ENCODE measurements around the gene WDR37.
A peak's percentile ranks its signal among the peaks of the same experiment; 100 is the strongest.

WDR37 gene

DNA sequence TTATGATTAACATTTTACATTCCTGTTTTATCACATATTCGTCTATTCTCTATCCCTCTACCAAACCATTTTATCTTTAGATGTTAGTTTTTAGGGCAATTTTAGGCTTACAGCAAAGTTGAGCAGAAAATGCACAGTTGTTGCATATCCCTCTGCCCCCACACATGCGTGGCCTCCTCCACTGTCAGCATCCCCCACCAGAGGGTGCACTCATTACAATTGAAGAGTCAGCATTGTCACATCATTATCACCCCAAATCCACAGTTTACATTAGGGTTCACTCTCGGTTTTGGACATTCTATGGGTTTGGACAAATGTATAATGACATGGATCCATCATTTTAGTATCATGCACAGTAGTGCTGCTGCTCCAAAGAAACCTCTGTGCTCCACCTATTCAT, 86.4 kb downstream of the WDR37 start:
- Histone ChIP-seq H3K4me1 (ENCODE audit: control insufficient read depth, insufficient read depth, low read length, poor library complexity, severe bottlenecking) (no peaks in the 10 kb centered on the region), H3K36me3 (ENCODE audit: control insufficient read depth, insufficient read depth, low read length) (no peaks in the 10 kb centered on the region), H3K27ac (ENCODE audit: insufficient read depth, low read length, poor library complexity, severe bottlenecking) (no peak overlapping the region), H3K4me3 (ENCODE audit: insufficient read depth, low read depth, low read length, poor library complexity, severe bottlenecking) (no peak overlapping the region), H3K9me3 (ENCODE audit: control insufficient read depth, low read length) (no peaks in the 10 kb centered on the region), H3K27me3 (replicated peaks; ENCODE audit: control insufficient read depth, insufficient read depth, low read length, poor library complexity, severe bottlenecking) (no peaks in the 10 kb centered on the region)
- no peak for DNase-seq

GRCh38 chr10:1147810-1148209, 91.6 kb downstream of the WDR37 start:
- Histone ChIP-seq H3K4me1 (ENCODE audit: control insufficient read depth, insufficient read depth, low read length, poor library complexity, severe bottlenecking) (no peaks in the 10 kb centered on the region), H3K27ac (ENCODE audit: insufficient read depth, low read length, poor library complexity, severe bottlenecking) (no peak overlapping the region), H3K27me3 (replicated peaks; ENCODE audit: control insufficient read depth, insufficient read depth, low read length, poor library complexity, severe bottlenecking) (no peaks in the 10 kb centered on the region), H3K4me3 (ENCODE audit: insufficient read depth, low read depth, low read length, poor library complexity, severe bottlenecking) (no peak overlapping the region), H3K36me3 (ENCODE audit: control insufficient read depth, insufficient read depth, low read length) (no peaks in the 10 kb centered on the region), H3K9me3 (ENCODE audit: control insufficient read depth, low read length) (no peaks in the 10 kb centered on the region)
- no peak for DNase-seq

GRCh38 chr10:1148855-1149605, 92.8 kb downstream of the WDR37 start:
- Histone ChIP-seq H3K4me3 (ENCODE audit: insufficient read depth, low read depth, low read length, poor library complexity, severe bottlenecking) (no peak overlapping the region), H3K9me3 (ENCODE audit: control insufficient read depth, low read length) (no peaks in the 10 kb centered on the region), H3K36me3 (ENCODE audit: control insufficient read depth, insufficient read depth, low read length) (no peaks in the 10 kb centered on the region), H3K27ac (ENCODE audit: insufficient read depth, low read length, poor library complexity, severe bottlenecking) (no peak overlapping the region), H3K27me3 (replicated peaks; ENCODE audit: control insufficient read depth, insufficient read depth, low read length, poor library complexity, severe bottlenecking) (no peaks in the 10 kb centered on the region), H3K4me1 (ENCODE audit: control insufficient read depth, insufficient read depth, low read length, poor library complexity, severe bottlenecking) (no peaks in the 10 kb centered on the region)
- DNase-seq: no peak

DNA sequence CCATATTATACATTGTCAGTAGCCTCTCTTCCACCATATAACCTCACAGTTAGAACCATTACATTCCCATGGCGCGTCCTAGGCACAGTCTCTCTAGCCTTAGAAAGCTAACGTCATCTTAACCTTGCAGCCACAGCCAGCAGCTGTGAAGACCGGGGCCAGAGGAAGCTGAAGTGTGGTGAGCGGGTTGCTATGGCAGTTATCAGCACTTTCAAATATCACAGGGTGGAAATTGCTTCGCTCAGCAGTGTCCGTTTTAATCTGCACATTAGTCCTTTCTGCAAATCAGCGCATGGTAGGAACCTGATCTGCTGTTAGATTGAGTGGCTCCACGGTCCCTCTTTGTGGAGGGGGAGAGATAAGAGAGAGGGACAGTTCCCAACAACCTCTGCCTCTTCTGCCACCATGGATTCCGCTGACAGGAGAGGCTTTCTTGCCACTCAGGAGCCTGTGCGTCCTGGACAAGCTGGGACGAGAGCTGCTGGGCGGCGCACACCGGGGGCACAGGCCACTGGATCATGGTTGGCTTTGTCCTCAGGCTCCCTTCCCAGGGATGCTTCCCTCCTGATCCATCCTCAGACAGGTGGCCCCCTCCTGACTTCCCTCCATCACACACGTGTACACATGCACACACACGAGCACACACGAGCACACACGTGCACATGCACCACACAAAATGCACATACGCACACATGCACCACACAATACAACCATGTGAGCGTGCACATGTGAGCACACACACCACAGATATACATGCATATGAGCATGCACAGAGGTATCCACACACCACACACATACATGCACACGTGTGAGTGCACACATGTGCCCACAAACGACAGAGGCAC, 93.8 kb downstream of the WDR37 start:
- H3K4me3 ChIP-seq (ENCODE audit: insufficient read depth, low read depth, low read length, poor library complexity, severe bottlenecking): no peak overlapping the region
- H3K27me3 ChIP-seq (replicated peaks; ENCODE audit: control insufficient read depth, insufficient read depth, low read length, poor library complexity, severe bottlenecking): no peaks in the 10 kb centered on the region
- H3K4me1 ChIP-seq (ENCODE audit: control insufficient read depth, insufficient read depth, low read length, poor library complexity, severe bottlenecking): no peaks in the 10 kb centered on the region
- H3K9me3 ChIP-seq (ENCODE audit: control insufficient read depth, low read length): no peaks in the 10 kb centered on the region
- H3K27ac ChIP-seq (ENCODE audit: insufficient read depth, low read length, poor library complexity, severe bottlenecking): no peak overlapping the region
- no peaks in the 10 kb centered on the region for H3K36me3 ChIP-seq (ENCODE audit: control insufficient read depth, insufficient read depth, low read length)
- DNase-seq: peak in 1 of 3 donors; percentile 28

DNA sequence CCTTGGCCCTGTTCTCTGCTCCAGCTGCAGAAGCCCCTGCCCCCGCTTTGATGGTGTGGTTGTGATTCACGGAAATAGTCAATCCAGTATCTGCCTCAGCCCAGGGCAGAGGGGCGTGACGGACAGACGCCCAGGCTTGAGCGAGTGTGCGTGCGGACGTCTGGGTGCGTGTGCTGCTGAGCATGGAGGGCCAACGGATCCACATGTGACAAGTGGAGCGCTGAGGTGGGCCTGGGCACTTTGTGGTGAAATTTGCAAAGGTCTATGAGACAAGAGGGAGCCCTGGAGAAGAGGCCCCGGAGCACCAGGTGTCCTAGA, 94.4 kb downstream of the WDR37 start:
- H3K36me3 ChIP-seq (ENCODE audit: control insufficient read depth, insufficient read depth, low read length): no peaks in the 10 kb centered on the region
- H3K4me1 ChIP-seq (ENCODE audit: control insufficient read depth, insufficient read depth, low read length, poor library complexity, severe bottlenecking): no peaks in the 10 kb centered on the region
- H3K9me3 ChIP-seq (ENCODE audit: control insufficient read depth, low read length): no peaks in the 10 kb centered on the region
- DNase-seq: no peak
- no peaks in the 10 kb centered on the region for H3K27me3 ChIP-seq (replicated peaks; ENCODE audit: control insufficient read depth, insufficient read depth, low read length, poor library complexity, severe bottlenecking)
- no peak overlapping the region for H3K4me3 ChIP-seq (ENCODE audit: insufficient read depth, low read depth, low read length, poor library complexity, severe bottlenecking)
- H3K27ac ChIP-seq (ENCODE audit: insufficient read depth, low read length, poor library complexity, severe bottlenecking): no peak overlapping the region

DNA sequence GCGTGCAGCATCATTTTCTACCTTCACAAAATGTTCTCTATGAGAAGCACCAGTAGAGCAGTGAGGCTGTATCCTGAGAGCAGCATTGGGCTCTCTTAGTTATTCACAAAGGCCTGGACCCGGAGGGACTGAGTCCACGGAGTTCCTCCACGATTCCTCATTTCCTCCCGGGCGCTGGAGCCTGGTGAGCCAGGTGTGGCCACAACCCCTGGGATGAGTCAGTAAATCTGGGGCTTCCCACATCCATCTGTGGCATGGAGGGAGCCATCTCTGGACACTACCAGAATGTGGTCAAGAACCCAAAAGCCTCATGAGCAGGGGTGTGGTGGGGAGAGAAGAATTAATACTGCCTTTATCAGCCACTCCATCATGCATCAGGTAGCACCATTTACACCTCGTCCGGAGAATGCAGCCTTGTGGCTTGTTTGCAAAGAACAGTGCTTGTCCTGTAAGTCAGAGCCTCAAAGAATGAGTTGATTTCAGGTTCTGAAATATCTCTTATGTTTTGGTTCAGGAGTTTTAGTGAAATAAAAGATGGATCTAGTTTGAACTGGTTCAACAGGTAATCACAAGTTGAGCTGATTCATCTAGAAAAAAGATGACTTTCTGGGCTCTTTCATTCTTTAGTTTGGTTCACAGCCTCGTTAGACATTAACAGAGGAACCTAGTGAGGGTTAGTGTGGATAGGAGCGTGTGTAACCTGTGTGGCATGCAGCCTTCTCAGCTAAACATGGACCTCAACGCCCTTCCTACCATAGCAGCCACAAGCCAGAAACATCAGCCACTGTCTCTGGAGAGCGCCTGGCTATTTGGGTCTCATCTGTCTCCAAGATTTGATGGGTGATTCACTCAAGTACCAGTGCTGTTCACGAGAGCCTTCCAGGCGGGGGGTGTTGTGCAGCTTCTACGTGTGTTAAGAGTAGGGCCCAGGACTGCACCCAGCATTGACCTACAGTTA, 95.2 kb downstream of the WDR37 start:
- DNase-seq: no peak
- no peak overlapping the region for H3K27ac ChIP-seq (ENCODE audit: insufficient read depth, low read length, poor library complexity, severe bottlenecking)

DNA sequence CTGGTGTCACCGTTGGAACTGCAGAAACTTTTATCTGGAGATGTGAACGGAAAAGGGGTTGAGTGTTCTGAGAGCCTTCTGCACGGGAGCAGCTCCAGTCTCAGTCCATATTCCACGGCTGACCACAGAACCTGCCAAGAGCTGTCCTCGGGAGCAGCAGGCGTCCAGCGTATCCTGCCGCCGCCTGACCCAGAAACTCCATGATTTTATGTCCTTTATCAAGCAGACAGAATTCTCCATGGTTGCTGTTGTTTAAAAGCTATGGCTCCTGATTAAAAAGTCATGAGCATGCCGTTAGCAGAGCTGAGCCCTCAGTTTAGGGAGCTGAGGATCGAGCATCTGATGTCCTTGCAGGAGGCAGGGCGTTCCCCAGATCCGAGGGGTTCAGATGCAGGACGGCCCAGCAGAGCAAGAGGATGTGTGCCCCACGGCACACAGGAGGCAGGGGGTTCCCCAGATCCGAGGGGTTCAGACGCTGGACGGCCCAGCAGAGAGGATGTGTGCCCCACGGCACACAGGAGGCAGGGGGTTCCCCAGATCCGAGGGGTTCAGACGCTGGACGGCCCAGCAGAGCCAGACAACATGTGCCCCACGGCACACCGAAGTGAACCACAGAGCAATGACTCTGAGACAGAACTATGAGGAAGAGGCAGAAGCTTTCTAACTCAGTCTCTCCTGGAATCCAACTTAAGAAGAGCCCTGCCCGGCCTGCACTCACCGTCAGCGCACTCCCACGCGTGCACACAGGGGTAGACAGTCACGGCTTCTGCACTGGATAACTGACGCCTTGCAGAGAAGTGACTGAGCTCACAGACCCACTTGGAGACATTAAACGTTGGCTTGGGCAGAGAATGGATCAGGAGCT, 96.4 kb downstream of the WDR37 start:
- DNase-seq: no peak
- Histone ChIP-seq H3K9me3 (ENCODE audit: control insufficient read depth, low read length) (no peaks in the 10 kb centered on the region), H3K27ac (ENCODE audit: insufficient read depth, low read length, poor library complexity, severe bottlenecking) (no peak overlapping the region), H3K27me3 (replicated peaks; ENCODE audit: control insufficient read depth, insufficient read depth, low read length, poor library complexity, severe bottlenecking) (no peaks in the 10 kb centered on the region), H3K4me1 (ENCODE audit: control insufficient read depth, insufficient read depth, low read length, poor library complexity, severe bottlenecking) (no peaks in the 10 kb centered on the region), H3K4me3 (ENCODE audit: insufficient read depth, low read depth, low read length, poor library complexity, severe bottlenecking) (no peak overlapping the region), H3K36me3 (ENCODE audit: control insufficient read depth, insufficient read depth, low read length) (no peaks in the 10 kb centered on the region)

More for the DNA sequence above, 95.2 kb downstream of the WDR37 start:
- no peaks in the 10 kb centered on the region for H3K9me3 ChIP-seq (ENCODE audit: control insufficient read depth, low read length)
- no peaks in the 10 kb centered on the region for H3K36me3 ChIP-seq (ENCODE audit: control insufficient read depth, insufficient read depth, low read length)
- no peak overlapping the region for H3K4me3 ChIP-seq (ENCODE audit: insufficient read depth, low read depth, low read length, poor library complexity, severe bottlenecking)
- H3K27me3 ChIP-seq (replicated peaks; ENCODE audit: control insufficient read depth, insufficient read depth, low read length, poor library complexity, severe bottlenecking): no peaks in the 10 kb centered on the region
- no peaks in the 10 kb centered on the region for H3K4me1 ChIP-seq (ENCODE audit: control insufficient read depth, insufficient read depth, low read length, poor library complexity, severe bottlenecking)

GRCh38 chr10:1153251-1153763, 97.1 kb downstream of the WDR37 start:
- H3K27me3 ChIP-seq (replicated peaks; ENCODE audit: control insufficient read depth, insufficient read depth, low read length, poor library complexity, severe bottlenecking): no peaks in the 10 kb centered on the region
- no peaks in the 10 kb centered on the region for H3K36me3 ChIP-seq (ENCODE audit: control insufficient read depth, insufficient read depth, low read length)
- no peak overlapping the region for H3K4me3 ChIP-seq (ENCODE audit: insufficient read depth, low read depth, low read length, poor library complexity, severe bottlenecking)
- H3K9me3 ChIP-seq (ENCODE audit: control insufficient read depth, low read length): no peaks in the 10 kb centered on the region
- H3K27ac ChIP-seq (ENCODE audit: insufficient read depth, low read length, poor library complexity, severe bottlenecking): no peak overlapping the region
- no peak for DNase-seq
- no peaks in the 10 kb centered on the region for H3K4me1 ChIP-seq (ENCODE audit: control insufficient read depth, insufficient read depth, low read length, poor library complexity, severe bottlenecking)

DNA sequence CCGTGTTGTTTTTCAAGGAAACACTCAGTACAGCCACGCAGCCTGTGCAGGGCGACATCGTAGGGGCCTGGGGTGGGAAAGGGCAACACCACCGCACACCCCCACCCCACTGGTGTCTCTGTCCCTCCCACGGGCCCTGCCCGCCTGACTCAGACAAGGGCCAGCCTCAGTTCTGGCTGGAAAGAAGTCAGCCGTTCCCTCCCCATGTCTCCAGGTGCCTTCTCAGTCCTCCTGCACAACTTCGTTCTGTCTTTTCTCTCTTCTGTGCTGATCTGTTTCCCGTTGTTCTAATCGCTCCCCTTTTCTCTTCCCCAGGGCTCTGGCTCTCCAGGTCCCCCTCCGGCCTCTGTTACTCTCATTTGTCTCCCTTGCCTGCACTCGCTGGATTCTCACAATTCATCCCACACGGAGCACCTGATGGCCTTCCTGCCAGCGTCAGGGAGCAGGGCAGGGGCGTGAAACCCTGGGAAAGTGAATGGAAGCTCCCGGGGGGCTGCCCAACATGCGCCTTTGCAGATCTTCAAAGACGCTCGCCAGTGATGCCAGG, 97.7 kb downstream of the WDR37 start:
- H3K36me3 ChIP-seq (ENCODE audit: control insufficient read depth, insufficient read depth, low read length): no peaks in the 10 kb centered on the region
- no peaks in the 10 kb centered on the region for H3K4me1 ChIP-seq (ENCODE audit: control insufficient read depth, insufficient read depth, low read length, poor library complexity, severe bottlenecking)
- H3K4me3 ChIP-seq (ENCODE audit: insufficient read depth, low read depth, low read length, poor library complexity, severe bottlenecking): no peak overlapping the region
- no peak for DNase-seq
- no peak overlapping the region for H3K27ac ChIP-seq (ENCODE audit: insufficient read depth, low read length, poor library complexity, severe bottlenecking)
- no peaks in the 10 kb centered on the region for H3K27me3 ChIP-seq (replicated peaks; ENCODE audit: control insufficient read depth, insufficient read depth, low read length, poor library complexity, severe bottlenecking)
- no peaks in the 10 kb centered on the region for H3K9me3 ChIP-seq (ENCODE audit: control insufficient read depth, low read length)
